ENCODE measurements around the gene PAQR5. TPM values are rescaled to one million over a fixed set of nuclear protein-coding genes. Genes with fewer than 3 reads are reported as not detected.
A peak's percentile ranks its signal among the peaks of the same experiment; 100 is the strongest.

PAQR5 gene
- total and polyA plus RNA-seq, 9 of the 15 experiments (the other 6 are each of a cell fraction or from before 2014, with no cell fraction given) = 0.04 to 0.08 TPM; not detected in 7

GRCh38 chr15:69452692-69453521 is 154.2 kb downstream of the PAQR5 start, which contains the start of gene RPLP1 (continued):
- TF ChIP-seq, protein P1, sequence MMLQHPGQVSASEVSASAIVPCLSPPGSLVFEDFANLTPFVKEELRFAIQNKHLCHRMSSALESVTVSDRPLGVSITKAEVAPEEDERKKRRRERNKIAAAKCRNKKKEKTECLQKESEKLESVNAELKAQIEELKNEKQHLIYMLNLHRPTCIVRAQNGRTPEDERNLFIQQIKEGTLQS (IDR thresholded peaks at IDR 0.05) = peak; percentile 29; the same call in 1 of the 2 replicates
- TF ChIP-seq, protein P1 (CRISPR knock-in tag; conservative IDR thresholded peaks at IDR 0.05) = no peak
- TF ChIP-seq NFIX (CRISPR knock-in tag; IDR thresholded peaks at IDR 0.05; ENCODE audit: low read depth) (no peak), FOXK2 (conservative IDR thresholded peaks at IDR 0.05 in 1 of 2, IDR thresholded peaks at IDR 0.05 in 1 of 2; ENCODE audit: low read depth in 2 of 2) (no peak), UBTF (IDR thresholded peaks at IDR 0.05; ENCODE audit: borderline replicate concordance in 1 of 2, low read depth in 2 of 2, low read length in 2 of 2) (no peak), HOMEZ (CRISPR knock-in tag; IDR thresholded peaks at IDR 0.05) (no peak), KDM5B (IDR thresholded peaks at IDR 0.05; ENCODE audit: insufficient replicate concordance, low read depth, low read length) (peak; percentile 99), SNRNP70 (optimal IDR thresholded peaks at IDR 0.05; ENCODE audit: low read depth, low read length) (no peak), ZNF77 (CRISPR knock-in tag; IDR thresholded peaks at IDR 0.05) (no peak), MCM7 (IDR thresholded peaks at IDR 0.05) (no peak), MXI1 (IDR thresholded peaks at IDR 0.05; ENCODE audit: low read depth, low read length) (0 out of 2 replicates have a peak, but pooled peaks have one; percentile 44), E2F3 (CRISPR knock-in tag; IDR thresholded peaks at IDR 0.05) (no peak), ZNF431 (CRISPR knock-in tag; IDR thresholded peaks at IDR 0.05) (no peak)
- TF ChIP-seq, protein P2, sequence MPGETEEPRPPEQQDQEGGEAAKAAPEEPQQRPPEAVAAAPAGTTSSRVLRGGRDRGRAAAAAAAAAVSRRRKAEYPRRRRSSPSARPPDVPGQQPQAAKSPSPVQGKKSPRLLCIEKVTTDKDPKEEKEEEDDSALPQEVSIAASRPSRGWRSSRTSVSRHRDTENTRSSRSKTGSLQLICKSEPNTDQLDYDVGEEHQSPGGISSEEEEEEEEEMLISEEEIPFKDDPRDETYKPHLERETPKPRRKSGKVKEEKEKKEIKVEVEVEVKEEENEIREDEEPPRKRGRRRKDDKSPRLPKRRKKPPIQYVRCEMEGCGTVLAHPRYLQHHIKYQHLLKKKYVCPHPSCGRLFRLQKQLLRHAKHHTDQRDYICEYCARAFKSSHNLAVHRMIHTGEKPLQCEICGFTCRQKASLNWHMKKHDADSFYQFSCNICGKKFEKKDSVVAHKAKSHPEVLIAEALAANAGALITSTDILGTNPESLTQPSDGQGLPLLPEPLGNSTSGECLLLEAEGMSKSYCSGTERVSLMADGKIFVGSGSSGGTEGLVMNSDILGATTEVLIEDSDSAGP (CRISPR knock-in tag; IDR thresholded peaks at IDR 0.05) = no peak
- TF ChIP-seq, protein P3, sequence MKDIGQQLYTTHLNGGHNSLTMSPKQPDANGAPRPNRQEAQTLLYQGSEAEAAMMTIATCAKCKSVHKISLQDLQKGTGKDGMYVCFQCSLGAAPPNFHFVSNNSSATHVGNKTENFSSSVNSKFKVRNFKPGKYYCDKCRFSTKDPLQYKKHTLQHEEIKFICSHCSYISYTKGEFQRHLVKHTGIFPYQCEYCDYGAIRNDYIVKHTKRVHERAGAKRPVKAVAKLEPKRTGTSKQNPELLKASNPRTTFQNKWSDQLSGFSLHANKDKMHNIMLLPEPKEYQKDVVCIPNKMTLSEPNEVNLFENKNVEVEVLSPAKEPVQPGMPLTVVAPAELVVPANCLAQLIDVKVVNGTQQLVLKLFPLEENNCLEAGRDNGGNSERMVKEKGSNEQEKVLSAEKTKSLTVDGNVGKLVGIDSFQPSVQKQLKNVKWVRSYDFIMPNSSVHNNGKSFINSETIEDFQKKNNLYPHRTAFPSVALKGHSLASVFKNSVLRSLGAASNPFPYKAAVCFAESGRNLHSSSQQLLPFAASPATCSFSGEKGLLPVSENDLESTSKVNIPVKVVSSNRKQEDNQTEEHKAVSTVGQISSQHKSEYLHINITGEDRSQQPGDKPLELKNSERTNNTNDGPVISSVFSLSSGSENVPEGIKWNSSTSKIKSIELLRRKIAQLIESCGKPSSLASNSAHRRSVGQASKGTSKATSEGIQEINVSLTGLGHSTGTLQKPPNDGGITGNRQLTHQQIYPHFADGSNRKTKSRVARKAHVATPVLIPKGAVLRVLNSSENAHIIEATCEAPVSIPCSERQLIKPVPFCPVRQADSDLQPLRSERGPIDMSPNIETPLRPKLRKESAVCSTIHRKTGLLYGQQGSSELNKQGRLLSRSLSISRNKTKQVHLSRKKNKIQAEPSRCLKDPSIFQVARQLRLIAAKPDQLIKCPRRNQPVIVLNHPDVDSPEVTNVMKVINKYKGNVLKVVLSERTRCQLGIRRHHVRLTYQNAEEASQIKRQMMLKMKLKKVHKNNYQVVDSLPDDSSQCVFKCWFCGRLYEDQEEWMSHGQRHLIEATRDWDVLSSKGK (CRISPR knock-in tag; IDR thresholded peaks at IDR 0.05) = no peak
